Neural crest cell (in vitro differentiated cells): ENCODE data around the gene SDCCAG8. TPM values are rescaled to one million over a fixed set of nuclear protein-coding genes. Genes with fewer than 3 reads are reported as not detected.

Experiments used
- DNase-seq: peaks from one replicate; pipeline ENCODE4 v3.0.0; 2021; ENCODE audit warnings: low read depth, mixed read lengths, low spot score
- H3K27ac Mint-ChIP-seq: one replicate; pipeline ENCODE4 v1.8.0; 2021; ENCODE audit warnings: mild to moderate bottlenecking, mixed read lengths; ENCODE audit not compliant: unreplicated experiment
- H3K27me3 Mint-ChIP-seq: 2 replicates; pipeline ENCODE4 v1.8.0; 2021; ENCODE audit warnings: low read depth, mild to moderate bottlenecking, mixed read lengths
- H3K36me3 Mint-ChIP-seq: 2 replicates; pipeline ENCODE4 v1.8.0; 2021; ENCODE audit warnings: low read depth, mild to moderate bottlenecking, mixed read lengths
- H3K4me1 Mint-ChIP-seq: 2 replicates; pipeline ENCODE4 v1.8.0; 2021; ENCODE audit warnings: mixed read lengths
- H3K4me3 Mint-ChIP-seq: one replicate; pipeline ENCODE4 v1.8.0; 2021; ENCODE audit warnings: mild to moderate bottlenecking, mixed read lengths
- H3K9me3 Mint-ChIP-seq: 2 replicates; pipeline ENCODE4 v1.8.0; 2021; ENCODE audit warnings: mixed read lengths
- total RNA-seq: library from RNA; stranded (reverse); gene quantifications from 2 replicates; pipeline ENCODE4 v1.2.1, GENCODE V29; 2021
- TF ChIP-seq, protein P1 (sequence below): fragments of 200-600 bp; sonication (generic); conservative IDR thresholded peaks from 2 replicates; pipeline ENCODE4 v1.5.0; 2021; ENCODE audit warnings: antibody characterized with exemption, mild to moderate bottlenecking

Gene SDCCAG8
- total RNA-seq, 1 donor from 2014 or later = 19.9 TPM

DNA sequence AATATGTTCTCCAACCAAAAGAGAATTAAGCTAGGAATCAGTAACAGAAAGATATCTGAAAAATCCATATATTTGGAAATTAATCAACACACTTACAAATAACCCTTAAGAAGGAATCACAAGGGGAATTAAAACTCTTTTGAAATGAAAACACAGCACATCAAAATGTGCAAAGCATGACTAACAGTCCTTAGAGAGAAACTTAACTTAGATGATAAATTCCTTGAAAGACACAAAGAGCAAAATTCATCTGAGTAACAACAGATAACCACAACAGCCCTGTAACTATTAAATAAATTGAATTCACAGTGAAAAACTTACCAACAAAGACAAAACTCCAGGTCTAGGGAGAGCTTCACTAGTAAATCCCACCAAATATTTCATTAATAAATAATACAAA, 283.8 kb downstream of the SDCCAG8 start:
- TF ChIP-seq, protein P1, sequence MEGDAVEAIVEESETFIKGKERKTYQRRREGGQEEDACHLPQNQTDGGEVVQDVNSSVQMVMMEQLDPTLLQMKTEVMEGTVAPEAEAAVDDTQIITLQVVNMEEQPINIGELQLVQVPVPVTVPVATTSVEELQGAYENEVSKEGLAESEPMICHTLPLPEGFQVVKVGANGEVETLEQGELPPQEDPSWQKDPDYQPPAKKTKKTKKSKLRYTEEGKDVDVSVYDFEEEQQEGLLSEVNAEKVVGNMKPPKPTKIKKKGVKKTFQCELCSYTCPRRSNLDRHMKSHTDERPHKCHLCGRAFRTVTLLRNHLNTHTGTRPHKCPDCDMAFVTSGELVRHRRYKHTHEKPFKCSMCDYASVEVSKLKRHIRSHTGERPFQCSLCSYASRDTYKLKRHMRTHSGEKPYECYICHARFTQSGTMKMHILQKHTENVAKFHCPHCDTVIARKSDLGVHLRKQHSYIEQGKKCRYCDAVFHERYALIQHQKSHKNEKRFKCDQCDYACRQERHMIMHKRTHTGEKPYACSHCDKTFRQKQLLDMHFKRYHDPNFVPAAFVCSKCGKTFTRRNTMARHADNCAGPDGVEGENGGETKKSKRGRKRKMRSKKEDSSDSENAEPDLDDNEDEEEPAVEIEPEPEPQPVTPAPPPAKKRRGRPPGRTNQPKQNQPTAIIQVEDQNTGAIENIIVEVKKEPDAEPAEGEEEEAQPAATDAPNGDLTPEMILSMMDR = no peak
- Mint-ChIP-seq H3K27ac (no peak overlapping the region), H3K9me3 (peaks cover 3% of the 10 kb centered on the region), H3K4me3 (no peak overlapping the region), H3K4me1 (peaks cover 9% of the 10 kb centered on the region), H3K36me3 (peaks cover 15% of the 10 kb centered on the region), H3K27me3 (no peaks in the 10 kb centered on the region)
- DNase-seq = no peak

DNA sequence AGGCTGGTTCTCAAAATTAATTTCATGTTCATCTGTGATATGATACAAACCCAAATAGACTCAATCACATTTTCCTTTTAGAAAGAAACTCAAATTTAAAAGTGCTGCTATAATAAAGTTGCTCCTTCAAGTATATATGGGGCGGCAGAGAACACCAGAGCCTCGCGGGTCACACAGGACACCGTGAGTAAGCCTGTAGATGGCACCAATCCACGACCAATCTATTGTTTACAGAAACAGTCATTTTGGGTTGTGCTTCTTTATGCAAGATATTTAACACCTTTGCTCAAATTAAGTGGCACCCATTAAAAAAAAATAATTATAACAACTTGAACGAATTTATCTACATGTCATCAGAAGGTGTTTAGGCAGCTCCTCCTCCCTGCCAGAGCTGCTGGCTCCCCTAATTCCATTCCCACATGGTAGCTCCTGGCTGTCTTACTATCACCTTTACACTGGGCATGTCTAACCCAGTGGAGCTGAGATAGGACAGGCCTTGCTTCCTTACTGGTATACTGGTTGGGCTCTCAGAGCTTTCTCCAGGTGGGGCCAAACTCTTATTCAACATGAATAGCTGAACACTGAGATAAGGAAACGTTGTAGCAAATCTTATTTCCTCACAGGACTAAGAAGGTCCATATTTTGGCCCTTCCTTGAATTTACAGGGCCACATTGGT, 287.0 kb downstream of the SDCCAG8 start:
- DNase-seq = no peak
- TF ChIP-seq, protein P1 = no peak
- Mint-ChIP-seq H3K36me3 (peaks cover 14% of the 10 kb centered on the region), H3K4me1 (no peaks in the 10 kb centered on the region), H3K4me3 (no peak overlapping the region), H3K9me3 (no peaks in the 10 kb centered on the region), H3K27me3 (no peaks in the 10 kb centered on the region), H3K27ac (no peak overlapping the region)

DNA sequence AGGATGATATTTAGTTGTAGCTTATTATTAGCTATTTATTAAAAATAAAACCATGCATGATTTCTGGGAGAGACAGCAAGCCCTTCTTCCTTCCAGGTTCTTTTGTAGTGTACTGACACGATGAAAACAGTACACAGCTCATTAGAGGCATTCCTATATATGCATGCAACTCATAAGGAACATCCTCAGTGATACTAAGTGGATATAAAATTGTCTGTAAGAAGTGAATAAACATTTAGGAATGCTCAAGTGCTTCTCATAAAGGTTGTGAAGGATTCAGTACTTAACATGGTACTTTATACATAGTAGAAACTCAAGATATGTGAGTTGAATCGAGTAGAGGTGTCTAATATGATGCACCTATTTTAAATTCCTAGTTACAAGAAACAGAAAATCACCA, 287.7 kb downstream of the SDCCAG8 start:
- Mint-ChIP-seq H3K9me3 (no peaks in the 10 kb centered on the region), H3K36me3 (peaks cover 14% of the 10 kb centered on the region), H3K27me3 (no peaks in the 10 kb centered on the region), H3K4me1 (no peaks in the 10 kb centered on the region), H3K4me3 (no peak overlapping the region), H3K27ac (no peak overlapping the region)
- no peak for DNase-seq
- TF ChIP-seq, protein P1 = no peak

DNA sequence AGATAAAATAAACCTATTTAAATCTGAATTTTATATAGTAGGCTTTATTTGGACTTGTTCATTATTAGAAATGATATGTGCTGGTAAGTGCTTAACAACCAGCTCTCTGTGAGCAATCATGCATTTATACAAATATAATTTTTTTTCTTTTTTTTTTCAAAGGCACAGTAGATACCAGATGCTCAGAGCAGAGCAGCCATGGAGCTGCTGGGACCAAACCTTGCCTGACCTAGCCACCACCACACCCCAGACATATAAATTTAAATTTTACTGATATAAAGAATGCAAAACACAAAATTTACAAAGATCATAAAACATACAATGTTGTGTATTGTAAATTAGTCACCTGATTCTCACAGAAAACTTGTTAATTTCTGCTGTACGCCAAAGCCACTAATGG, 290.6 kb downstream of the SDCCAG8 start:
- Mint-ChIP-seq H3K9me3 (no peaks in the 10 kb centered on the region), H3K27me3 (no peaks in the 10 kb centered on the region), H3K27ac (no peak overlapping the region), H3K4me1 (no peaks in the 10 kb centered on the region), H3K36me3 (peaks cover 9% of the 10 kb centered on the region), H3K4me3 (no peak overlapping the region)
- no peak for DNase-seq
- TF ChIP-seq, protein P1 = no peak

DNA sequence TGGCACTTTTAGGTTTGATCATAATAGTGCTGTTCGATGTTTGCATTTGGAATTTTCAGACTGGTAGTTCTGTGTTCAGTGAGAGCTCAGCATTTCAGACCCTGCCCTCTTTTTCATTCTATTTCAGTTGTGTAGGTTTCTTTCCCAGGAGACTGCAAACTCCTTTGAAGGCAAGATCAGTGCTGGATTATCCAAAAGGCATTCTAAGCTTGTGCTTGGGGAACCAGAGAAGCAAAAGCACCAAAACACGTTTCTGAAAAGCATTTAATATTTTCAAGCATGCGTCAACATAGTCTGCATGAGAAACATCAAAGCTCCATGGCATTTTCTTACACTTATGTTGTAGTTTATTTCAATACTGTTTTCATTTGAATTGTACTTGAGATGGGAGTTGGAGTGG, 292.1 kb downstream of the SDCCAG8 start:
- H3K4me1 Mint-ChIP-seq = no peaks in the 10 kb centered on the region
- H3K9me3 Mint-ChIP-seq = no peaks in the 10 kb centered on the region
- no peak overlapping the region for H3K4me3 Mint-ChIP-seq
- H3K27me3 Mint-ChIP-seq = no peaks in the 10 kb centered on the region
- TF ChIP-seq, protein P1 = no peak
- peaks cover 7% of the 10 kb centered on the region for H3K36me3 Mint-ChIP-seq
- no peak for DNase-seq
- H3K27ac Mint-ChIP-seq = no peak overlapping the region
